SIG-M5 treated with dmso at 0.1 percent for 504 hours (cell line): Measurements from ENCODE around the gene PPM1A.
"Not testable (repeated sequence)": the region's sequence is repeated elsewhere in the genome, so short reads cannot be mapped to it uniquely, and the experiment has no call there.

Experiments used
- DNase-seq: peaks from one replicate; lab custom pipeline; 2025; ENCODE audit not compliant: unreplicated experiment; lab: John Stamatoyannopoulos, UW

The PPM1A gene

DNA sequence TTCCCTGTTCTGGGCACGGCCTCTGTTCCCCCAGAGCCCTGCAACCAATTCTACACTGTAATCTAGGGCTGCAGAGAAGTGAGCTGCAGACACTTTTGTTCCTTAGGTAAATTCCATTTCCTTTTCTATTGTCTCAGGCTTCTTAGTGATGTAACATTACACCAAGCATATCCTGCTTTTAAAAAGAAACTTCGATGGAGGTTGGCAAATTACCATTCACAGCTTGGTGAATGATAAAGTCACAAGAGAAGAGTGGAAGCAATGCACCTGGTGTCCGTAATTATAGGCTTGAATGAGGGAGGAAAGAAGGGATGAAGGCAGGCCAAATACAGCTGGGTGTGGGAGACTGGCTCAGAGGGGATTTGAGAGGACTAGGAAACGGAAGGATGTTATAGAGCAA is 68.6 kb downstream of the PPM1A start:
- DNase-seq, result no peak

DNA sequence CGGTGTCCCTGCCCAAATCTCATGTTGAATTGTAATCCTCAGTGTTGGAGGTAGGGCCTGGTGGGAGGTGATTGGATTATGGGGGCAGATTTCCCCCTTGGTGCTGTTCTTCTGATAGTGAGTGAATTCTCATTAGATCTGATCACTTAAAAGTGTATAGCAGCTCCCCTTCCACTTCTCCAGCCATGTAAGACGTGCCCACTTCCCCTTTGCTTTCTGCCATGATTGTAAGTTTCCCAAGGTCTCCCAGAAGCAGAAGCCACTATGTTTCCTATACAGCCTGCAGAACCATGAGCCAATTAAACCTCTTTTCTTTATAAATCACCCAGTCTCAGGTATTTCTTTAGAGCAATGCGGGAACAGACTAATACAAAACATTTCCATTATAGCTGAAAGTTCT is 71.8 kb downstream of the PPM1A start:
- not testable (repeated sequence) for DNase-seq

DNA sequence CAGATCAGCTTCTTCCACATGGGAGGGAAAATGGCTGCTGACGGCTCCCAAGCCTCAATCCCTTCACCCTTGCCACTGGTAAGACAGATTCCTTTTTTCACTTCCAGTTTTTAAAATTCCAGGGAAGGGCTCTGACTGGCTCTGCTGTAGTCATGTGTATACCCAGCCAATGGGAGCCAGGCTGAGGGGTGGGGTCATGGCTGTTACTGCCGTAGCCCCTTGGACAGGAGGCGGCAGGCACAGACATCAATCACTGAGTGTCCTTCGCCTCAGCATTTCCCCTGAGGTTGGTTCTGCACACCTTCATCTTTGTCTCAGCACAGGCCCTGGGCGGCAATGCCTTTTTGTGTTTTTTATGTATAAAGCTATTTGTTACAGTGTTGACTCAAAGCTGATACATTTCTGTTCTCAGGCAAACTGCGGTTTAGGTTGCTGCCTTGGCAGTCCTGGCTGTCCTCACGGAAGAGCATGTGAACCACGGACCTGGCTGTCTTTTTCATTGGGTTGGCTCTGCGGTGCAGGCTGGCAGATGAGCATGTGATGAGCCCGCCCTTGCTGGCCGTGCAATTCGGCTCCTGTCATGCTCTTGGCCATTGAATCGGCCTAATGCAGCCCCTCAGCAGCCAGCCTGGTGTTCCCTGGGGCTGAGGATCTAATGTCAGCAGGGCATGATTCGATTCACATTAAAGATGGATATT is 74.3 kb downstream of the PPM1A start:
- DNase-seq, result no peak

DNA sequence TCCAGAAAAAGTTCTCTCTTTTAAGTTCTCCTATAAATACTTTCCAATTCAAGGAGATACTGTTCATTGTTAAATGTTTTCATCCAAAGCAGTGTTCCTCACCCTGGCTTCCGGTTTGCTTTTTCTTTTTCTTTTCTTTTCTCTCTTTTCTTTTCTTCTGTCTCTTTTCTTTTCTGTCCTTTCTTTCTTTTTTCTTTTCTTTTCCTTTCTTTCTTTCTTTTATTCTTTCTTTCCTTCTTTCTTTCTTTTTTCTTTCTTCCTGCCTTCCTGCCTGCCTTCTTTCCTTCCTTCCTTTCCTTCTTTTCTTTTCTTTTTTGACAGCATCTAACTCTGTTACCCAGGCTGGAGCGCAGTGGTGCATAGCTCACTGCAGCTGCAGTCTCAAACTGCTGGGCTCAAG is 75.8 kb downstream of the PPM1A start:
- DNase-seq, result no peak

DNA sequence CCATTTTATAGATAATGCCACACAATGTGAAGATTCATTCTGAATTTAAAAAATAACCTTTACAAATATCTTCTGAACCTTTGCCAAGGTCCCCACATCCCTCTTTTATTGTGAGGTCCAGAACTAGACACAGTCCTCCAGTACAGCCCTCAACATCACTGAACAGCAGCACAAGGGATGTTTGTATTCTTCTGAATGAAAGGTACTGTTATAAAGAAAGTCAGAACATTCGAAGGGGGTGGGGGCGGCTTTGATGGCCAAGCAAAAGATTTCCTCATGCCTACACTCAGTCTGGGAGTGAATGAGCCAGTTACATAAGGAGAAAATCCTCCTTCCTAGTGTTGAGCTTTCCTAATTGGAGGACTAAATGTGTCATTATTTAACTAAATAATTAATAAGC is 77.3 kb downstream of the PPM1A start:
- DNase-seq, result no peak

DNA sequence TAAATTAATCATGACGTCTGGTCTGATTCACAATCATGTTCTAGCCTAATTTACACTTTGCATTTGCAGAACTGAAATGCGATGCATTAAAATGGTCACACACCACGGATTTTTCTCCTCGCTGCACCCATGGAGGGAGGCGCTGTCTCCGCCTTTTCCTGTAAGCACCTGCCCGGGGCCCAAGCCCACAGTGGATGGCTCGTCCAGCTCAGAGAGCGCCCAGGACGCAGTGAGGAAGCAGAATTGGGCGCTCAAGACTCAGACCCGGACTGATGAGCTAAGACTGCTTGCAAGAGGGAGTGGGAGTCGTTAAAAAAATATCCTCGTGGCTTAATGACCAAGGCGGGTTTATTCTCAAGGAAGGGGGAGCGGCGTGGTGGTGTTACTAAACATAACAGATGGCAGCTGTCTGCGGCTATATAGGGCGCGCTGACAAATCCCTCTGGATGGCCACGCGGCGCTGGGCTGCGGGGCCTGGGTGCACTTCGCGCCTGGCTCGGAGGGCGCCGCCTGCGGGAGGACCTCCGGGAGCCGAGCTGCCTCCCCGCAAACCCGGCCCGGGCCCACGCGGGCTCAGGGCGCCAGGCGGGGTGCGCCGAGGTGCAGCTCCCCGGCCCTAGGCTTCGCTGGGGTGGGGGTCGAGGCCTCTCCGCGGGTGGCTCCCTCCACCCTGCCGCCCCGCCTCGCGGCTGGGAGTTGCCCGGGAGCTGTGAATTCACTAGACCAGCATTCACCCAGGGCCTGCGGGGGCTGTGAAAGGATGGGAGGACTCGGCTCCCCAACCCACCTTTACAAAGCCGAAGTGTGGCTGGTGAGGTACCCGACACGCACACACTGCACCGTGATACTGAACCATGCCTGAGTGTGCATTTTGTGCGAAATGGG is 78.7 kb downstream of the PPM1A start:
- DNase-seq, result no peak

DNA sequence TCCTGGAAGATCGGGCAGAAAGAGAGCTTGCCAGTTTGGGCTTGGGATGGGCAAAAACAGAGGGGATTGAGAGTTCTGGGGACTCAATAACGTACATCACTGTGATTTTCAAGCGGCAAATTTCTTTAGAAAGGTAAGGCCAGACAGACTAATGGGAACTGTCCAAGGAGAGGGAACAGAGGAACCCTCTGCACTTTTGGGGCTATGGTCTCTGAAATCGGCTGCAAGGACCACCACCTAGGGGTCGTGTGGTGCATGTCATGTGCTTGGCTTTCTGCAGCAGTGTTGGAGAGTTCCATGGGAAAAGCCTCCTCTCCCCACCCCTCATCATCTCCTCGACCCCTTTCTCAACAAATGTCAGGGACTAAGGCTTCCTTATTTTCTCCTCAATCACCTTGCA is 79.6 kb downstream of the PPM1A start:
- DNase-seq, result no peak

DNA sequence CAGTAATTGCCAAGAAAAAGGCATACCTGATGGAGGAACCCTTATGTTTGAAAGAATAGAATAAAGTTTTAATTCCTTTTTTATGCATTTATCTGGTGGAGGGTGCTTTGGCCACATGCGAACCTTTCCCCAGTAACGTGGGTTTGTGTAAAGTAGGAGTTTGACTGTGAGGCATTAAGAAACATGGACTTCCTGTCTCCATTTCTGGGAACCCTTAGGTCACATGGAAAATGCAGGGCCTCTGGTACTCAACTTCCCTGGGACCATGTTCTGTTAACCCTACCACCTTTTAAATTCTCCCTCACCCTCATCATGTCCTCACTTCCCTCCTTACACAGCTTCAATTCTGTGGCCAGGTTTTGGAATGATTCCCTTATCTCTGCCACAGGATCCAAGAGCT is 80.3 kb downstream of the PPM1A start:
- no peak for DNase-seq

DNA sequence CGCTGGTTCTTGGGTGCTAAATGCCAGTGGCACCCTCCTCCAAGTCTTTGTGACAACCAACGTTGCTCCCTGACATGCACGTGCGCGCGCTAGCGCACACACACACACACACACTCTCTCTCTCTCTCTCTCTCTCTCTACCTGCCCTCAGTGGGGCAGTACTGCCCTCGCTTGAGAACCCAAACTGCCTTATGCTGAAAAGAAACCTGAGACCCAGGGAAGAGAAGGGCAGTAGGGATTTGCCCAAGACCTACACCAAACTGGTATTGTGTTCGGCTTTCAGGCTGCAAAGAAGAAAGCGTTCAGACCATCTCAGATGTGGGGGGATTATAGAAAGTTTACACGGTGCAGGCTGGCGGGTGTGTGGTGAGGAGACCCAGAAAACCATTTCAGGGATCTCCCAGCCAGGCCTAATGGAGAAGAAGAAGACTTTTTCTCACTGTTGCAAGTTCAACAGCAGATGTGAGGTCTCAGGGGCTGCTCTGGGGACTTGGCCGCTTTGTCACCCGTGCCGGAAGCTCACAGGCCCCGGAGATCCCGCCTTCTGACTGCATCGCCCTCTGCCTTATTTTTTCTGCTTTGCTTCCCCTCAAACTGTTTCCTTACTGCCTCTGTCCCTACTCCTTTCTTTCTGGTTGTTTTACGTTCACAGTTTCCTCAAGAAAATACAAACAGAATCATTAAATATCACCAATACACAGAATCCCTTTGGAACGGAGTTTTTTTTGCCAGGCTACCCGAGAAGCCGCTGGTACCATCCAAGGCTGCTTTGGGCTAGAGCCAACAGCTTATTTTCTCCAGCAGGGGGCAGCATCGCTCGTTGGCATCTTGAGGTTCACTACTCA is 82.4 kb downstream of the PPM1A start:
- peak; percentile 58 for DNase-seq

DNA sequence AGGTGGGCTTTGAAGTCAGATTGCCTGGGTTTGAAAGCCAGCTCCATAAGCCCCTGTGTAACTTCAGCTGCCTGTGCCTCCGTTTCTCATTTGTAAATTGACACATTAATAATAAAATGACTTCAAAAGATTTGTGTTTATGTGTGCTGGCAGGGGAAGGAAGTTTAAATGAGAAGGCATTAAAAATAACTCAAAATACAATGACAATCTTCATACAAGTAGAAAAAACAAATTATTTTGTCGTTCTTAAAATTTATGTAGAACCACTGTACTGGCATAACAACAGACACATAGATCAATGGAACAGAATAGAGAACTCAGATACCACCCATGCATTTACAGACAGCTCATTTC is 83.0 kb downstream of the PPM1A start:
- no peak for DNase-seq

DNA sequence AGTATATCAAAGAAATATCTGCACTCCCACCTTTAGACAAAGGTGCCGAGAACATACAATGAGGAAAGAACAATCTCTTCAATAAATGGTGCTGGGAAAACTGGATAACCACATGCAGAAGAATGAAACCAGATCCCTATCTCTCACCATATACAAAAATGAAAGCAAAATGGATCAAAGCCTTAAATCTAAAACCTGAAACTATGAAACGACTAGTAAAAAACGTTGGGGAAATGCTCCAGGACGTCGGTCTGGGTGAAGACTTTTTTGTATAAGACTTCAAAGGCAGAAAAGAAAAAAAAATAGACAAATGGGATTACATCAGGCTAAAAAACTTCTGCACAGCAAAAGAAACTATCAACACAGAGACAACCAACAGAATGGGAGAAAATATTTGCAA is 83.8 kb downstream of the PPM1A start:
- DNase-seq, result no peak

DNA sequence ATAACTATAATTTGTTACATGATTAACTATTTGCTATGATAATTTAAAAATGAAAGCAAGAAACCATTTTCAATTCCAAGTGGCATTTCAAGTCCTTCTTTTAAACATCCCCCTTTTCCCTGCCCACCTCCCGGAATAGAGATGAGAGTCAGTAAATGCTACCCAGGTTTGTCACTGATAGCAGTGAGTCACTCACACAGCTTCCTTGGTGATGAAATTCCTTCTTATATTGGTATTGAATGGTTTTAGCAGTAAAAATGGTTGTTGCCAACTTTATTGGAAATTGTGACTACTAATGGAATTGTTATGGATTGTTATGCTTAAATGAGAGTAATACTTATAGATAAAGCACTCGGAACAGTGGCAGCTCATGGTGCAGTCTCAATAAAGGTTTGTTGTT is 90.5 kb downstream of the PPM1A start:
- no peak for DNase-seq

DNA sequence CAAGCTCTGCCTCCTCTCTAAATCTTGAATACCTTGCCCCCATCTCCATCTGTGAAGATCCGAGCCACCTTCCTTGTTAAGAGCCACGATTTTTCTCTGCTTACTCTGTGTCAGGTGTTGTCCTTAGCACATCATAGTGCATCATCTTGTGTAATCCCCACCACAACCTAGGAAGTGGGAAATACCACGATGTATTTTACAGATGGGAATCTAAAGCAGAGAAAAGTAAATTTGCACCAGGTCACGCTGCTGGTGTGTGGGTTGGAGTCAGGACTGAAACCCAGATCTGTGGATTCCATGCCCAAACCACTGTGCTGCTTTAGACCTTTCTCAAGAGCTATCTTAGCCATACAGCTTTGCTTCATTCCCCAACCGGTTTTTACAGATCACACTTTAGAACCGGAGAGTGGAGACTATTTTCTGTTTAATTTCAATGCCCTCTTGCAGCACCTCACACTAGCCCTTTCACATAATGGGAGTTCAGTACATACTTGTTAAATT is 94.6 kb downstream of the PPM1A start:
- no peak for DNase-seq

DNA sequence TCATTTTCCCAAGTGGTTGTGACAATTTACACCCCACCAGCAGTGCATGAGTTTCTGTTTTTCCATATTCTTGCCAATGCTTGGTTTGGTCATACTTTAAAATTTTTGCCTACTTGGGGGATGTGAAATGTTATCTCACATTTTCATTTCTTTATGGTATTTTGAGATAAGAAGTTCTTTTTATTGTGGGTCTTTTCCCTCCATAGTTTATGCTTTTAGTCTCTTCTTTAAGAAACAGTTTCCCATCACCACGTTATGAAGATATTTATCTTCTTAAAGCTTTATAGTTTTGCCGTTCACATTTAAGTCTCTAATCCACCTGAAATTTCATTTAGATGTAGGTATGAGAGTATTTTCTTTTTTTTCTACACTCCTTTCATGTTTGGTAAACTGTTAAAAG is 95.7 kb downstream of the PPM1A start:
- DNase-seq, result no peak

DNA sequence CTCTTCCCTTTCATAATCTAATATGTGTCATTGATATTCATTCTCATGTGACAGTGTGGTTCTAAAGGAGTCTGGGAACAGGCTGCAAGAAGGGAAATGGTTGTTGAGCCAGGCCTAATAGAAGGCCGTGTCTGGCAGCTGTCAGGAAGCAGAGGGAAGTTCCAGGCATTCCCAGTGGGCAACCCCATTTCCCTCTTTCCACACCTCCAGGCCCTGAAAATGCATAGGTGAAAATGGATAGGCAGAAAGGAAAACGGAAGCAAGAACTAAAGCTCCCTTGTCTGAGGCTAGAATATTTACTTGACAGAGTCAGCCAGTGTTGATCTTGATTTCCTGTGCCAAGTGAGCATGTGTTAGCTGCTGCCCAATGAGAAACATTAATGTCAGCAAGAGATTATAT is 97.7 kb downstream of the PPM1A start:
- no peak for DNase-seq

DNA sequence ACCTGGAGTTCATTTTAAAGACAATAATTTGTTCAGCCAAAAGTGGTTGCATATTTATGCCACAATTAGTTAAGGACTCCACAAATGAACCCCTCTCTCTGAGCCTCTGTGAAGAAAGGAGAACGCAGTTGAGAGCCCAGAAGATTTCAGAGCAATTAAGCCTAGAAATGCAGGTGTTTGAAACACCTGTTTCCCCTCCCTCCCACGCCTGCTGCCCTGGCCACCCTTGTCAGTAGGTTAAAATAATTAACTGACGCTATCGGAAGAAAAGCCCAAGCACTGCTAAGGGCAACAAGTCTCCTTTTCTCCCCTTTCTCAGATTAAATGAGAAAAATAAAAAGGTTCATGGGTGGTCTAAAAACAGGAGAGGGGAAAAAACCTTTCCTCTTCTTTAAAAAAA is 99.2 kb downstream of the PPM1A start:
- DNase-seq, result no peak
